ENCODE results near the gene PCNT. TPM values are rescaled to one million over a fixed set of nuclear protein-coding genes. Genes with fewer than 3 reads are reported as not detected.

PCNT gene
- total and polyA plus RNA-seq, 2 of the 8 experiments (the other 6 are each of a cell fraction or from before 2014, with no cell fraction given) = 9.9 to 45.1 TPM

DNA sequence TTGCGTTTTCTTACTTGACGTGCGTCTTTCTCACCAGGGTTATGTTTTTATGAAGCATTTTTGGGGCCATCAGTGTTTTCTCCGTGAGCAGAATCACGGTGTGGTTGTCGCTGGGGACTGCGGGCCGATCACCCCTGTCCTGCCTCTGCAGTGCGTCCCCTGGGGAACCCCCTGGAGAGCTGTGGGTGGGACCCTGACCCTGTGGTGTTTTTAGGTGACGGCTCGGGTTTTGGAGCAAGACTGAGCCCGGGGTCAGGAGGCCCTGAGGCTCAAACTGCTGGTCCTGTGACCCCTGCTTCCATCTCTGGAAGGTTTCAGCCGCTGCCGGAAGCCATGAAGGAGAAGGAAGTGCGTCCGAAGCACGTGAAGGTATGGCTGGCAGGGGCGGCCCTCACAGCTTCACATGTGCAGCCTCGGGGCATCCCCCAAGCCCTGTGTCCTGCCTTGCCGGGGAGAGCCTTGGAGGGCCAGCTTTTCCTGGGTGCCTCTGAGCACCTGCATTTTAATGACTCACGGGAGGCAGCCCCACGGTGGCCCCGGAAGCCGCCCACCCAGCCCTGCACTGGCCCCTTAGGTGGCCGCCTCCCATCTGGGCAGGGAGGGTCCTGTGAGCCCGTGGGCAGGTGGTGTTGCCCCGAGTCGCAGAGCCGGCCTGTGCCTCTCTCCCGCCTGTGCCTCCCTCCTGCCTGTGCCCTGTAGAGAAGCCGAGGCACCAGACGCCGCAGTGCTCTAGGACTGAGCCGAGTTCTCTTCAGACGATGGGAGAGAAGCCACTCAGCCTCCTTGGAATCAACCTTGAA, 98.0 kb downstream of the PCNT start:
- Histone ChIP-seq H2BK20ac (ENCODE audit: low read length) (peak overlapping the region; percentile 77; the same call in 1 of the 2 replicates), H2BK5ac (ENCODE audit: low read depth, low read length) (peak overlapping the region; percentile 86), H4K20me1 (replicated peaks in 1 of 2; ENCODE audit: control insufficient read depth in 1 of 2, insufficient read depth in 2 of 2, low read length in 2 of 2) (no peaks in the 10 kb centered on the region), H3K27me3 (replicated peaks in 1 of 4; ENCODE audit: control insufficient read depth in 3 of 4, extremely low read depth in 1 of 4, insufficient read depth in 3 of 4, low read length in 3 of 4) (no peaks in the 10 kb centered on the region), H3K79me1 (ENCODE audit: low read depth, low read length) (no peaks in the 10 kb centered on the region), H3K4me1 (replicated peaks in 1 of 4; ENCODE audit: control insufficient read depth in 3 of 4, insufficient read depth in 4 of 4, low read length in 3 of 4) (peaks cover 0 to 16% (median 6%) of the 10 kb centered on the region in 4 experiments; a peak in 5 of 7 replicates), H3K4ac (replicated peaks; ENCODE audit: insufficient read length, low read depth, low read length) (peak overlapping the region; percentile 28), H2BK15ac (ENCODE audit: low read length) (no peak overlapping the region), H3K36me3 (ENCODE audit: control insufficient read depth in 2 of 4, insufficient read depth in 4 of 4, low read length in 3 of 4) (peaks cover 4 to 18% (median 10%) of the 10 kb centered on the region in 4 experiments; a peak in 5 of 8 replicates), H3K9me3 (ENCODE audit: insufficient read depth in 2 of 2, low read depth in 1 of 2, low read length in 1 of 2) (no peaks in the 10 kb centered on the region), H4K91ac (replicated peaks; ENCODE audit: insufficient read length, low read length) (peak overlapping the region; percentile 78), H3K23ac (ENCODE audit: insufficient read length) (no peak overlapping the region), H3K9ac (replicated peaks in 1 of 4; ENCODE audit: extremely low read depth in 1 of 4, low read depth in 3 of 4, low read length in 3 of 4) (no peak overlapping the region), H2AK5ac (ENCODE audit: low read depth, low read length) (no peak overlapping the region), H3K27ac (ENCODE audit: low read depth, low read length) (no peak overlapping the region; the same call in 1 of the 2 replicates), H3K4me3 (ENCODE audit: extremely low read depth in 1 of 4, insufficient read depth in 2 of 4, low read depth in 3 of 4, low read length in 4 of 4) (no peak overlapping the region), H3K14ac (ENCODE audit: insufficient read length) (no peak overlapping the region), H3K56ac (replicated peaks; ENCODE audit: insufficient read length, low read depth, low read length) (no peak overlapping the region), H3K23me2 (ENCODE audit: low read depth, low read length) (0 out of 2 replicates have a peak, but pooled peaks cover 2% of the 10 kb centered on the region), H2AFZ (ENCODE audit: low read length) (no peak overlapping the region), H2BK120ac (replicated peaks; ENCODE audit: low read depth, low read length) (no peak overlapping the region), H4K5ac (ENCODE audit: insufficient read length, low read depth, low read length) (no peak overlapping the region), H4K8ac (ENCODE audit: extremely low read depth, insufficient read depth, low read length) (no peak overlapping the region), H3K18ac (ENCODE audit: extremely low read depth, low read length) (no peak overlapping the region; the same call in 1 of the 2 replicates), H3K79me2 (ENCODE audit: control insufficient read depth in 1 of 2, insufficient read depth in 2 of 2, low read length in 2 of 2) (no peaks in the 10 kb centered on the region), H2BK12ac (ENCODE audit: low read depth, low read length) (peak overlapping the region; percentile 18; the same call in 1 of the 2 replicates), H3K4me2 (ENCODE audit: insufficient read depth in 1 of 2, low read depth in 2 of 2, low read length in 2 of 2) (no peak overlapping the region)
- TF ChIP-seq, protein P1, sequence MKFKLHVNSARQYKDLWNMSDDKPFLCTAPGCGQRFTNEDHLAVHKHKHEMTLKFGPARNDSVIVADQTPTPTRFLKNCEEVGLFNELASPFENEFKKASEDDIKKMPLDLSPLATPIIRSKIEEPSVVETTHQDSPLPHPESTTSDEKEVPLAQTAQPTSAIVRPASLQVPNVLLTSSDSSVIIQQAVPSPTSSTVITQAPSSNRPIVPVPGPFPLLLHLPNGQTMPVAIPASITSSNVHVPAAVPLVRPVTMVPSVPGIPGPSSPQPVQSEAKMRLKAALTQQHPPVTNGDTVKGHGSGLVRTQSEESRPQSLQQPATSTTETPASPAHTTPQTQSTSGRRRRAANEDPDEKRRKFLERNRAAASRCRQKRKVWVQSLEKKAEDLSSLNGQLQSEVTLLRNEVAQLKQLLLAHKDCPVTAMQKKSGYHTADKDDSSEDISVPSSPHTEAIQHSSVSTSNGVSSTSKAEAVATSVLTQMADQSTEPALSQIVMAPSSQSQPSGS (IDR thresholded peaks at IDR 0.05; ENCODE audit: low read length) = no peak
- TF ChIP-seq ASH2L (IDR thresholded peaks at IDR 0.05; ENCODE audit: low read length) = no peak
- TF ChIP-seq MAX (IDR thresholded peaks at IDR 0.05) = no peak
- TF ChIP-seq GTF2F1 (IDR thresholded peaks at IDR 0.05; ENCODE audit: borderline replicate concordance, low read depth, low read length) = no peak
- 92% methylated on average over 33 of the region's 35 CpGs; no CpG with 5 or more reads in 1 of the 2 experiments for WGBS, 2 experiments (ENCODE audit: extremely low coverage in 1 of 2, insufficient coverage in 1 of 2, insufficient read length in 1 of 2, insufficient replicate concordance in 2 of 2, low coverage in 1 of 2, low lambda C conversion rate in 2 of 2, missing lambda C conversion rate in 1 of 2)
- DNase-seq (ENCODE audit: low read depth in 1 of 2, low spot score in 2 of 2) (no peak), FAIRE-seq (no peak)
- CTCF ChIA-PET (ENCODE audit: partially characterized antibody) = no interaction called here
- POLR2A ChIA-PET (ENCODE audit: partially characterized antibody) = interaction anchor here (1.9 kb wide), 1 partner anchor 10 kb away, joined by 7 read pairs; no protein-coding TSS in a partner anchor
